H7 (cell line): ENCODE measurements around the gene C14orf93. TPM values are rescaled to one million over a fixed set of nuclear protein-coding genes. Genes with fewer than 3 reads are reported as not detected.
A peak's percentile ranks its signal among the peaks of the same experiment; 100 is the strongest.
"Not testable (repeated sequence)": the region's sequence is repeated elsewhere in the genome, so short reads cannot be mapped to it uniquely, and the experiment has no call there.

Experiments
- DNase-seq: peaks from one replicate; pipeline ENCODE4 v3.0.0; 2012
- H3K27me3 ChIP-seq: 2 replicates; pipeline ENCODE4 v1.6.0; 2011; ENCODE audit warnings: mild to moderate bottlenecking, low read length; ENCODE audit not compliant: control insufficient read depth, insufficient read depth
- H3K36me3 ChIP-seq: replicated peaks from 2 replicates; pipeline ENCODE4 v1.5.1; 2011; ENCODE audit warnings: low read length; ENCODE audit not compliant: control insufficient read depth, insufficient read depth
- H3K4me3 ChIP-seq: 2 replicates; pipeline ENCODE4 v1.5.1; 2011; ENCODE audit warnings: low read depth, mild to moderate bottlenecking, control low read depth, low read length, moderate library complexity; ENCODE audit not compliant: insufficient read depth
- total RNA-seq: library from RNA; depleted of rRNA; stranded (reverse); fragments of >200 nt; shearing (Covaris generic); gene quantifications from 2 replicates; pipeline ENCODE4 v1.2.3, GENCODE V29; 2014

Gene C14orf93
- total RNA-seq, 1 experiment from 2014 or later, result 13.2 TPM

- Histone ChIP-seq H3K36me3 (no peaks in the 10 kb centered on the region; the same call in 1 of the 2 replicates), H3K4me3 (no peak overlapping the region), H3K27me3 (no peaks in the 10 kb centered on the region)
- no peak for DNase-seq
Observed at GRCh38 chr14:23017091-23017490, 7.1 kb upstream of the C14orf93 start.

GRCh38 chr14:23015618-23016017 lies 5.7 kb upstream of the C14orf93 start:
- no peaks in the 10 kb centered on the region; the same call in 1 of the 2 replicates for H3K36me3 ChIP-seq
- H3K27me3 ChIP-seq, result no peaks in the 10 kb centered on the region
- DNase-seq, result no peak
- no peak overlapping the region for H3K4me3 ChIP-seq

DNA sequence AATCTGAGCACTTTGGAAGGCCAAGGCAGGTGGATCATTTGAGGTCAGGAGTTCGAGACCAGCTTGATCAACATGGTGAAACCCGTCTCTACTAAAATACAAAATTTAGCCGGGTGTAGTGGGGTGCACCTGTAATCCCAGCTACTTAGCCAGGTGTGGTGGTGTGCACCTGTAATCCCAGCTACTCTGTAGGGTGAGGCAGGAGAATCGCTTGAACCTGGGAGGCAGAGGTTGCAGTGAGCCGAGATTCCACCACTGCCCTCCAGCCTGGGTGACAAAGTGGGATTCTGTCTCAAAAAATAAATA lies 3.8 kb upstream of the C14orf93 start:
- DNase-seq, H3K4me3 ChIP-seq, H3K27me3 ChIP-seq, H3K36me3 ChIP-seq: not testable (repeated sequence)

- DNase-seq, result no peak
- H3K36me3 ChIP-seq, result no peaks in the 10 kb centered on the region
- no peaks in the 10 kb centered on the region for H3K27me3 ChIP-seq
- no peak overlapping the region for H3K4me3 ChIP-seq
Observed at GRCh38 chr14:23013054-23013748, 3.3 kb upstream of the C14orf93 start.

DNA sequence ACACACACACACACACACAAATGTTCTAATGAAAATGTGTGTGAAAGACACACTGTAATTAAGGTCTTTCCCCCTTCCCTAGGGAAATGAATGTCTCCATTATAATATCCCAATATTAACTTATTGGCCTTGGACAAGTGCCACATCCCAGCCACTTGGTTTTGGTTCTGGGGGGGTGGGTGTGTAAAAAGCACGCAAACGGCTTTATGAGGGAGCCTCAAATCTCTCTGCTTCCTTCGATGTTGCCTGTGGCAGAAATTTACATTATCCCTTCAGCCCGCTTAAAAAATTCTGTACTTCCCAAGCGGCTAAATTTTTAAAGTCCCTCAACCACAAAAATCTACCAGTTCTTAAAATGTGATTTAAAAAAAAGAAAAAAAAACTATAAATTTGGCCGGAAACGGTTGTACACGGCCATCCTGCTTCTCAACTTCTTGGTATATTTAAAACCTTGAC lies 432 bp downstream of the C14orf93 start:
- no peak for DNase-seq
- H3K36me3 ChIP-seq, result no peaks in the 10 kb centered on the region
- no peaks in the 10 kb centered on the region for H3K27me3 ChIP-seq
- peak overlapping the region; percentile 23 for H3K4me3 ChIP-seq

DNA sequence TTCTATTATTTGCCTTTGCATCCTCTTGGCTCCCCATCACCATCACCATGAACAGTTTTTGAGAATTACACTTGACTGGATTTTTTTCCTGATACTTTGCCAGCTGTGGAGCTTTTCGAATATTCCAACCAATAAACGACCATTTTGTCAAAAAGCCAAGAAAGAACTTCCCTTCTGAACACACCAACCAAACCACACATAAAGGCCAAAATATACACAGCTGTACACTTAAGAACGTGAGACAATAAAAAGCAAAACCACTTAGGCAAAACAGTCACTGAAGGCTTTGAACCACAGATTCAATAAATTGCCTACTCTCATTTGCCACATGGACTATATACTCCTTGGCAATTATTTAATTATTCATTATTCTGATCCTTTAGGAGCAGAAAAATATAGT lies 1.1 kb downstream of the C14orf93 start:
- Histone ChIP-seq H3K27me3 (no peaks in the 10 kb centered on the region), H3K4me3 (no peak overlapping the region), H3K36me3 (no peaks in the 10 kb centered on the region)
- DNase-seq, result no peak

- Histone ChIP-seq H3K36me3 (no peaks in the 10 kb centered on the region), H3K4me3 (peak overlapping the region; percentile 95)
- DNase-seq, result peak; percentile 98
Observed at GRCh38 chr14:23006544-23007419, 3.2 kb downstream of the C14orf93 start.

DNA sequence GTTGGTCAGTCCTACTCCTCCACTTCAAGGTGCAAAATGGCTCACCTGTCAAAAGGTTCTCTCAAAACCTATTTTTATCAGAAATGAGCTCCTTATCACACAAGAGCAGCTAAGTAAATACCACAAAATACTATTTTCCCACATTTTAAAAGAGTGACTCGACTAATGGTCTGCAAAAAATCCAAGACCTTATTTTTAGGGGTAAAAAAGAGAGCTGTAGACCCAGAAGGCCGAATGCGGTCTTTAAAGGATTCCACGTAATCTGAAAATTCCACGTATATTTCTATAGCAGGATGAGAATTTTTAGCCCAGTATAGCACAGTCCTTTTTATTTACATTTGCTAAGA lies 3.8 kb downstream of the C14orf93 start:
- H3K27me3 ChIP-seq, result no peaks in the 10 kb centered on the region
- no peak for DNase-seq
- no peaks in the 10 kb centered on the region for H3K36me3 ChIP-seq
- H3K4me3 ChIP-seq, result peak overlapping the region; percentile 95

More at GRCh38 chr14:23006544-23007419, 3.2 kb downstream of the C14orf93 start:
- H3K27me3 ChIP-seq, result no peaks in the 10 kb centered on the region

DNA sequence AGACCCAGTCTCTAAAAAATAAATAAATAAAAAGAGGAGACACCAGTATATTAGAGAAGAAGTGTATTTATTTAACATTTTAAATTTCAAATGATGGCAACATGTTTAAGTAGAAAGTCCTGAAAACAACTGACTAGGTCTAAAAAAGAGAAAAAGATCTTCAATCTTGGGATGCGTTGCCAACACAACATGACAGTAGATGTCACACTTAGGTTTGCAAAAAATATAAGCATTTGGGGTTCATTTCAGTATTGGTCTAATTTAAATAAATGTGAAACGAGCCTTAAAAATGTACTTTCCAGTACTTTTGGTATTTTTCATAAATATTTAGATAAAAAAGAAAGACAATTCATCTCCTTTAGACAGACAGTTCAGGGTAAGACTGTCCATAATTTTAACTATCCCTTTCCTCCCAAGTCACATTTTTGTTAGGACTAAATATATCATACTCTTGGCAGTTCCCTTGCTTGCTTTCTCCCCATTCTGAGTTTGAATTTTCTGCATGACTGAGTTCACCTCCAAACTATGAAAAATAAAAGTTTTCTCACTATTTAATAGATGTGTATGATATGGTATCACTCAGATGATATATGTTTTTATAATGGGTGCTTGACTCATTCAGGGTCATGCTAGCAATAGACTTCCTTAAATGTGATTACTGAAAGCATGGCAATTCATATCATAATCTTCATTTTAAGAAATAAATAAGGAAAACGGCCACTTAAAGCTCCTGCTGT lies 4.3 kb downstream of the C14orf93 start:
- Histone ChIP-seq H3K27me3 (no peaks in the 10 kb centered on the region), H3K4me3 (no peak overlapping the region), H3K36me3 (no peaks in the 10 kb centered on the region)
- no peak for DNase-seq

- not testable (repeated sequence) for DNase-seq, H3K36me3 ChIP-seq, H3K27me3 ChIP-seq, H3K4me3 ChIP-seq
Observed at GRCh38 chr14:23004274-23004673, 5.7 kb downstream of the C14orf93 start.

GRCh38 chr14:23002592-23002991 lies 7.4 kb downstream of the C14orf93 start:
- Histone ChIP-seq H3K4me3 (no peak overlapping the region), H3K27me3 (no peaks in the 10 kb centered on the region), H3K36me3 (no peaks in the 10 kb centered on the region)
- DNase-seq, result no peak

GRCh38 chr14:23000860-23001259 lies 9.1 kb downstream of the C14orf93 start:
- H3K27me3 ChIP-seq, result no peaks in the 10 kb centered on the region
- no peak overlapping the region for H3K4me3 ChIP-seq
- H3K36me3 ChIP-seq, result no peaks in the 10 kb centered on the region
- DNase-seq, result no peak

- Histone ChIP-seq H3K27me3 (no peaks in the 10 kb centered on the region), H3K4me3 (no peak overlapping the region), H3K36me3 (no peaks in the 10 kb centered on the region)
- peak; percentile 44 for DNase-seq
Observed at GRCh38 chr14:22998329-22999012, 11.5 kb downstream of the C14orf93 start.

DNA sequence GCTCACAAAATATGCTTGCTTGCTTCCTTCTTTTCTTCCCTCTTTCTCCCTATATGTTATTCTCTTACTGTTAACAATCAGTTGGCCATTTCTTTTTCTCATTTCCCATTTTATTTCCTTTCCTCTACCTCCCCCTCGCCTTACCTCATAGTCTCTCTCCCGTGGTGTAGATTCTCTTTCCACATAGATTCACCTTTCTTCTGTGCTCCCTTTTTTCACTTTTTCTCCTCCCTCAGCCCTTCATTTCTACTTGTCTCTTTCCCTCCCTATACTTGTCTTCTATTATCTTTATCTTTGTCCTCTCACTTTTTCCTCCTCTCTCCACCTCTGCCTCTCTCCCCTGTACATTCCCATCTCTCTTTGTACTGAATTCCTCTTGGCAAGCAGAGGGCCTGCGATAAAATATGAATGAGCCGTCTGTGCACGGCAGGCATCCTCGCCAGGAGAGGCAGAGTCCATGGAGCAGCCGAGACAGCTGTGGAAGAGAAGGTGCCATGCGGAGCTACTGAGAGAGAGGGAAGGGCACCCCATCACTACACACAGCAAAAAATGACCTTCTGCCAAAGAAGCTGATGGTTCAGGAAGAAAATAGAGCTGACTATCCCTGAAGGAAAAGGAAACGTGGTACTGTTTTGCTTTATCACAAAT lies 12.1 kb downstream of the C14orf93 start:
- H3K4me3 ChIP-seq, result no peak overlapping the region
- no peaks in the 10 kb centered on the region for H3K27me3 ChIP-seq
- no peak for DNase-seq
- H3K36me3 ChIP-seq, result no peaks in the 10 kb centered on the region
